Kidney capillary endothelial cell (primary cell): Measurements from ENCODE around the gene CALML4.
A peak's percentile ranks its signal among the peaks of the same experiment; 100 is the strongest.
"Not testable (repeated sequence)": the region's sequence is repeated elsewhere in the genome, so short reads cannot be mapped to it uniquely, and the experiment has no call there.

Source experiments
- DNase-seq: peaks from one replicate; pipeline ENCODE4 v3.0.0-alpha.2; 2018; ENCODE audit warnings: low spot score

Gene CALML4

GRCh38 chr15:68190048-68190447 lies 15.1 kb downstream of the CALML4 start:
- DNase-seq, result no peak

GRCh38 chr15:68188647-68189046 lies 16.5 kb downstream of the CALML4 start:
- DNase-seq, result no peak

- DNase-seq, result no peak
These were observed 17.6 kb downstream of the CALML4 start for GRCh38 chr15:68187559-68187958.

GRCh38 chr15:68186671-68187397 lies 18.3 kb downstream of the CALML4 start:
- no peak for DNase-seq

GRCh38 chr15:68184616-68185480 lies 20.3 kb downstream of the CALML4 start:
- no peak for DNase-seq

- no peak for DNase-seq
These were observed 21.4 kb downstream of the CALML4 start for GRCh38 chr15:68183616-68184315.

DNA sequence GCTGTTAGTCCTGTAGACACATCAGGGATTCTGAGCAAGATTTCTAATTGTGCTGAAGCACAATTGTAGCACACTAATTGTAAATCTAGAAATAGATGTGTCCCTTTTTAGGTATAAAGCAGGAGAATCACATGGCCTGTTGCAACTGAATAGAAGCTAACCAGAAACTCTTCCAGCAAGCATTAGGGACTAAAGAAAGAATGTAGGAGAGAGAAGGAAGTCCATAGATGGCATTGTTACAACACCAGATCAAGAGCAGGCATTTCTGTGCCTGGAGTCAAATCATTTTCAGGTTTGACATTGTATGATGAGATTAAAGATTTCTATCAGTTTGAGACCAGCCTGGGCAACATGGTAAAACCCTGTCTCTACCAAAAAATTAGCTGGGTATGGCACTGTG lies 27.4 kb downstream of the CALML4 start:
- no peak for DNase-seq

- no peak for DNase-seq
These were observed 28.5 kb downstream of the CALML4 start for GRCh38 chr15:68176601-68177000.

GRCh38 chr15:68175526-68175925 lies 29.6 kb downstream of the CALML4 start:
- DNase-seq, result peak; percentile 24

DNA sequence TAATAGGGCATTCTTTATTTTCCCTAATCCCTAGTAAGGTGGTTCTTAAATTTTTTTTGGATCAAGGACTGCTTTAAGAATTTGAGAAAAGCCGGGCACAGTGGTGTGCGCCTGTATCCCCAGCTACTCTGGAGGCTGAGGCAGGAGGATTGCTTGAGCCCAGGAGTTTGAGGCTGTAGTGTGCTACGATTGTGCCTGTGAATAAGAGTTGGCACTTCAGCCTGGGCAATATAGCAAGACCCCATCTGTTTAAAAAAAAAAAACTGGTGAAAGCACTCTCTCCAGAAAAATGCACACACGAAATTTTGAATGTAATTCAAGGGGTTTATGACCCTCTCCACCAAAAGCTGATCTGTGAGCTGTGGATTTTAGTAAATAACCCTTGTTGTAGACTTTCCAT lies 32.0 kb downstream of the CALML4 start:
- no peak for DNase-seq

GRCh38 chr15:68172037-68172436 lies 33.1 kb downstream of the CALML4 start:
- DNase-seq, result not testable (repeated sequence)

GRCh38 chr15:68166847-68167246 lies 38.3 kb downstream of the CALML4 start:
- no peak for DNase-seq

DNA sequence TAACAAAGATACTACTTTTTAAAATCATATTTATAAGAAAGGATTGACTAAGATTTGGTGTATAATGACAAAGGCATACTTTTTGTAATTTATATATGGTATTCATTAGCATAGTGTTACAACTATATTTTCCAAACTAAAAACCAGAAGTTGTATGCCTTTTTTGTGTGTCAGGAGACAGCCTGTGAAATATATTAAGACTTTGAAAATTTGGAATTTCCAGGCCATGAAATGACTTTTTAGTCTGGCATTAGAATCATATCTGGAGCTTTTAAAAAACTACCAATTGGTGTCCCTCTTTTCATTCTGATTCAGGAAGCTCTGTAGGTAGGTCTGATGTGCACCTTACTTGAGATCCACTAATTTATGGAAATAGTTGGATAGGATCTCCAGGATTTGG lies 41.9 kb downstream of the CALML4 start:
- DNase-seq, result no peak

GRCh38 chr15:68158046-68158628 lies 47.0 kb downstream of the CALML4 start:
- no peak for DNase-seq

GRCh38 chr15:68157074-68157473 lies 48.1 kb downstream of the CALML4 start:
- DNase-seq, result no peak

DNA sequence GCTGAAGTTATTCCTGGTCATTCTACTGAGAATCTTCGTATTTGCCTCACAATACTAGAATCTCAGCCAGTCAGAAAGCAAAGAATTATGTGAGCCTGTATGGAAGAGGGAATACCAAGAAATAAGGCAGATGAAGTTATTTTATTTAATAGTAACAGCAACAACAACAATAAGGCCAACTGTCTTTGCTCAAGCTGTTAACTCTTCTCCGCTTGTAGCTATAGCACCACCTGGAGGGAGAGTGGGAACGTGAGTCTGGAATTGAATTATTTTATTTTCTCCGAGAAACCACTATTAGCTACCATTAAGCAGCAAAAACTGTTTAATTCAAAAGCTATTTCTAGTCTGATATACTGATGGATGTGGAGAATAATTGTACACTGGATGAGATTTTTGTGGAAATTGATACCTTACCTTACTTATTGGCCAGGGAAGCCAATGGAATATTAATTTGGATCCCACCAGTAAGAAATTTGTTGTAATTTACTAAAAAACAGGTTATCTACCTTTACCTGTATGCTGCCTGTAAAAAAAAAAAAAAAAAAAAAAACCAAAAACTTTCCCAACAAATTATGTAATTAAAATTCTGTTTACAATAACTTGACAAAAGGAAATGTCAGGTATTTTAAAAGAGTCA lies 50.1 kb downstream of the CALML4 start:
- DNase-seq, result peak; percentile 36

GRCh38 chr15:68152342-68152741 lies 52.8 kb downstream of the CALML4 start:
- DNase-seq, result no peak

DNA sequence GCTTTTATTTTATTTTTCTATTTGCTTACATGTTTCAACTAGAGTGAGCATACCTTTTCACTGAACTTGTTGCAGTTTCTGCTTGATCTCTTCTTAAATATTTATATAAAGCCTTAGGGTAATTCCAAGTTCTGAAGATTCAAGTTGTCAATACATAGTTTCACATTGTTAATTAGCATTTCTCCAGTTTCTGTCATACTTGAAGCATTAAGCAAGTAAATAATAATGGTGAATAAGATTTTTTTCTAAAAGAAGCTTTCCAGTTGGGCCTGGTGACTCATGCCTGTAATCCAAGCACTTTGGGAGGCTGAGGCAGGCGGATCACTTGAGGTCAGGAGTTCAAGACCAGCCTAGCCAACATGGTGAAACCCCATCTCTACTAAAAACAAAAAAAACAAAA lies 53.9 kb downstream of the CALML4 start:
- DNase-seq, result no peak

- DNase-seq, result no peak
These were observed 54.9 kb downstream of the CALML4 start for GRCh38 chr15:68150187-68150586.

DNA sequence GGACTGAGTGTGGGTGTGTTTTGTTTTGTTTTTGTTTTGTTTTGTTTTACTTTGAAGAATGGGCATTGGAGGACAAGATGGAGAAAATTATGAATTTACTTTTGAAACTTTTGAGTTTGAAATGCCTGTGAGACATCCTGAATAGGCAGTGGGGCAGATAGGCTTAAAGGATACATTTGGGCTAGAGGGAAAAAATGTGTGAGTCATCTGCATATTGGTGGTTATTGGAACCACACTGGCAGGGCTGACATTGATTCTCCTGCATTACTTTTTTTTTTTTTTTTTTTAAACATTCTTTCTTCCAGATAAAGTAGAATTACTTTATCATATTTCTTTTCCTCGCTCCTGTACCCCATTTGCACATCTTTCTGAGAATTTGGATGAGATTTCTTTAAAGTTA lies 56.1 kb downstream of the CALML4 start:
- no peak for DNase-seq

DNA sequence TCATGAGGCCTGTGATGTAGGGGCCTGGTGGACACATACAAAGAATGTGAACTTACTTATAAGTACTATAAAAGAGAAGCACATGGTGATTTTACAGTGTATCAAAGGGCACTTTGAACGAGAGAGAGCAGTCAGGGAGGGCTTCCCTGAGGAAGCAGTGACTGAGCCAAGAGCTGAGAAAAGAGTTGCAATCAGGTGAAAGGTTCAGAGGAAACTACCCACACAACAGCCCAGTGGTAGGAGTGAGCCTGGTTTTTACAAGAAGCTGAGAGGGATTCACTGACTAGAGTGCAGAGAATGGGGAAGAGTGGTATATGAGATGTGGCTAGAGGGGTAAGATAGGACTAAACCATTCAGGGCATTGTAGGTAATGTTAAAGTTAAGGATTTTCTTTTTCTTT lies 57.1 kb downstream of the CALML4 start:
- DNase-seq, result no peak

DNA sequence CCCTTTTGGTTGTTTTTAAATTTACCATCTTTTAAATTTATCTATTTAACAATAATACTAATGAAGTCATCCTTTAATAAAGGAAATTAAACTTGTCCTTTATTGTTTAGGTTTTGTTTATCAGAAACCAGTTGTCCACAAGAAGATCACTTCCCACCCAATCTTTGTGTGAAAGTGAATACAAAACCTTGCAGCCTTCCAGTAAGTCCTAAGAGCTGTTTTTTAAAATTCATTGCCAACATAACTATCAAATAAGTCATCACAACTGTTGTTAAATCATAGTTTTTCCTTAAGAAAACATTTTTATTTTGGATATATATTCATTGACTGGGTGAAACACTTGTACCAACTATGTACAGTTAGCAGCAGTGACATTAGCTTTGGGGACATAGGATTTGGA lies 59.4 kb downstream of the CALML4 start:
- DNase-seq, result no peak
